GM18868 (cell line): Measurements from ENCODE around the gene HIBADH.
"Not testable (repeated sequence)": the region's sequence is repeated elsewhere in the genome, so short reads cannot be mapped to it uniquely, and the experiment has no call there.

ENCODE experiments used
- ATAC-seq: cut with Tn5 transposase; IDR thresholded peaks from one replicate; pipeline ENCODE4 v1.9.1; 2021; ENCODE audit warnings: mild to moderate bottlenecking, moderate library complexity; ENCODE audit not compliant: unreplicated experiment

HIBADH gene

DNA sequence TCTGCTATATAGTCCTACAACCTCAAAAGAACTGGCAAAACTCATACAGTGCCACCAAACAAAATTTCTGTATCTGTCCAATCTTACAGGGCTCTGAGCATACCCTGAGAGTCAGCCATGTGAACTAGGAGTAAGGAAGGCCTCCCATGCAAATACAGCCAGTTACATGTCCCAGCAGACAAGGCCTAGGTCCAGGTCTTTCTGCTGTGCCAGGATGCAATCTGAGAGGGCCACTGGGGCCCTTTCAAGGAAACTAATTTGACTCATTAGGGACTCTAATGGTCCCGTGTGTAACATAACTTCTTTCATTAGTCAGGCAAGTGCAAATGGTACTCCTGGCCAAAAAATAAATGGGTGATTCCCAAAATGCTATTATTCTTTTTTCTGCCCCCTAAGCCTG, 17.9 kb upstream of the HIBADH start:
- no peak for ATAC-seq

DNA sequence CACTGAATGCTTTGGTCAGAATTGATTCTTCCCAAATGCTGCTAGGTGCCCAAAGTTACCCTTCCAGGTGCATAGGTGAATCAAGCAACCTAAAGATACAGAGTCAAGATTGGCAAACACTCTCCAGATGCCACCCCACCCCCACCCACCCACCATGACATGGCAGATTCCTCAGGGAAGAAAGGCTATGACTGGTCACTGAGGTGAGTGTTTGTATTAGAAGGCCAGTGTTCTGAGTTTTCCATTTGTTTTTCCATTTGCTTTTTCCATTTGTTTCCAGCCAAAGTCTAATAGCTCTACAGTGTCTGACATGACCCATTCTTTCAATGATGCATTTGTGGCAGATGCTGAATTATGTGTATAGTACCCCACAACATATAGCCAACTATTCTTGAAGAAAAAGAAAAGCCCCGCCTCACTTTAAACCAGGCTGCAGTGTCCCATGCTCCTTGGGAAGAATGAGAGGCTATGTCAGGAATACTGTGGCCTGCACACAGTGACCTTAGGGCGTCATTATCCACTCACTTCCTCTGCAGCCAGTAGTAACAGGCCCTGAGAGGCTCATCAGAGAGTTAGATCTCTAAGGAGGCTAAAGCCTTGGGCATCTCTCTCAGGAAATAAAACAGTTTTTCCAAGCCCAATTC, 16.1 kb upstream of the HIBADH start:
- no peak for ATAC-seq

DNA sequence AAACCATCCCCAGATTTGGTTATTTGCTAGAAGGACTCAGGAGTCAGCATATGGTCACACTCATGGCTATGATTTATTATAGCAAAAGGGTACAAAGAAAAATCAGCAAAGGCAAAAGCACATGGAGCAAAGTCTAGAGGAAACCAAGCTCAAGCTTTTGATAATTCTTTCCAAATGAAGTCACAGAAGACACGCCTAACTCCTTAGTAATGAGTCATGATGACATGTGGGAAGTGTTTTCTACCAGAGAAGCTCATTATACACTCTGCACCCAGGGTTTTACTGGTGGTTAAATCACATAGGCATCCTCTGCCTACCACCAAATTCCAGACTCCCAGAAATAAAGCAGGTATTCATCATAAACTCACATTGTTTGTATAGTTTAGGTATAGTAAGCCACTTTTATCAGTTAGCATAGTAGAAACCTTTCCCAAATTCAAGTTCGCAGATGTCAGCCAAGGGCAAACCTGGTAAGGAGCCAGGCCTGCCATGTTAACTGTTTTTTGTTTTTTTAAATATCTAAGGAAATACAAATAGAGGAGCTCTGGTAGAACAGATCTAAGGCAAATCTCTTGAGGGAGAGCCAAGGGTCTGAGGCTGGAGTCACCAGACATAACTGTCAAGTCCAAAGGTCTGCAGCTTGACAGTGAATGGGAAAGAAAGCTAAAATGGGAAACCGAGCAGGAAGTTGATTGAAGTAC, 15.4 kb upstream of the HIBADH start:
- ATAC-seq: no peak

DNA sequence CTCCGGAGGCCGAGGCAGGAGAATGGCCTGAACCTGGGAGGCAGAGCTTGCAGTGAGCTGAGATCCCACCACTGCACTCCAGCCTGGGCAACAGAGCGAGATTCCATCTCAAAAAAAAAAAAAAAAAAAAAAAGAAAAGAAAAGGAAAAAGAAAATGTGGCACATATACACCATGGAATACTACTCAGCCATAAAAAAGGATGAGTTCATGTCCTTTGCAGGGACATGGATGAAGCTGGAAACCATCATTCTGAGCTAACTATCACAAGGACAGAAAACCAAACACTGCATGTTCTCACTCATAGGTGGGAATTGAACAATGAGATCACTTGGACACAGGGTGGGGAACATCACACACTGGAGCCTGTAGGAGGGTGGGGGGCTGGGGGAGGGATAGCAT, 11.4 kb upstream of the HIBADH start:
- ATAC-seq: not testable (repeated sequence)

DNA sequence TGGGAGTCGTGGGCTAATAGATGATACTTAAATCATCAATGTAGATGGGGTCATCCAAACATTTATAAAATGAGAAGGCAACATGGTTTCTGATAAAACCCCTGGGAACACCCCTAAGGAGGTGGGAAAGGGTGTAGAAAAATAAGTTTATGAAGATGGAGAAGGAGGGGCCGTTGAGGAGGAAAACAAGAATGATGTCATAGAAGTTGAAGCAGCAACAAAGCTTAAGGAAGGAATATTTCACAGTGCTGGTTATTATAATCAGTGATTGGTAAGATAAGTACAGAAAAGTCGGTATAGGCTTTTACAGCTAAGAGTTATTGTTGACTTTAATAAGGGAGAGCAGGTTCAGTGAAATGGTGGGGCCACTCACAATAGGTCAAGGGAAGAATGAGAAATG, 9.0 kb upstream of the HIBADH start:
- no peak for ATAC-seq

DNA sequence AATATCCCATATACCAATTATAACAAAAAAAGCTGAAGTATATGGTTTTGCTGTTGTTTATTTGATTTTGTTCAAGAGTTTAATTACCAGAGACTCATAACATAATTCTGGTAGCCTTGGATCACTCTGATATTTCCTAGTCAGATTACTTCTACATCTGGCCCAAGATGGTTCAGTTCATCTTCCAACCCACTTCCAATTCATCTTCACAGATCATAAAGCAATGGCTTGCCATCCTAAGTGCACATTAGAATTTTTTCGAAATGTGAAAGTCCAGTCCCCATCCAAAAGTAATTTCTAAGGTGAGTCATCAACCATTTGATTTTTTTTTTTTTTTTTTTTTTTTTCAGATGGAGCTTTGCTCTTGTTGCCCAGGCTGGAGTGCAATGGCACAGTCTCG, 8.0 kb upstream of the HIBADH start:
- ATAC-seq: no peak

DNA sequence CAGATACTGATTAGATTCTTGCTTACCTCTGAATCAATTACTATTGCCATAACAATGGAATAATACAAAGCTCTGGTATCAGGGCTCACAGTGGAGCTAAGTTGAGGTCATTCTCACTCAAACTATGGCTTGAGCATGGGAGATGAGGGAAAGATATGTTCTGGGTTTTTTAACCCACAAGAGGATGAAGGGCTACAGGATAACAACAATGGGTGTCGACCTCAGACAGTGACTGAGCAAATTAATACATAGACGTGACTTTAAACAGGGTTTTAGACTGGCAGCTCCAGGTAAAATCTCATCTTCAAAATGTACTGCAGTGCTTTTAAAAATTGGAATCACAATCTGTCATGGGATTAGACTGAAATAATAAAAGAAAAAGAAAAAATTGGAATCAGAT, 7.5 kb upstream of the HIBADH start:
- ATAC-seq: no peak

DNA sequence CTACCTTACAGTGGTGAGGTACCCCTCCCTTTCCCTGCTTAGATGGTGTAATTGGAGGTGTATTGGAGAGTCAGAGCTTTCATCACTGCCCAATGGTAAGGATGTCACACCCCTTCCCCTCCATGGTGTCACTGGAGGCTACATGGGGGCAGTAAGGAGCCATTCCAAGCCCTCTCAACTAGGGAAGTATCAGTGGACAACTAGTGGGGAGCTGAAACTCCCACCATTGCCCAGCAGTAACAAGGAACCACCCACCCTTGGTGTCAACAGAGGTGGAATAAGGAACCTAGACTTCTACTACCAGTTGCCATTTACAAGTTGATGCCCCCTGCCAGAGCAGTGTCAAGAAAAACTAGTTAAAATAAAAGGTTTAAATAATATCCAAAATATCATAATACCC, 2.8 kb upstream of the HIBADH start:
- no peak for ATAC-seq

DNA sequence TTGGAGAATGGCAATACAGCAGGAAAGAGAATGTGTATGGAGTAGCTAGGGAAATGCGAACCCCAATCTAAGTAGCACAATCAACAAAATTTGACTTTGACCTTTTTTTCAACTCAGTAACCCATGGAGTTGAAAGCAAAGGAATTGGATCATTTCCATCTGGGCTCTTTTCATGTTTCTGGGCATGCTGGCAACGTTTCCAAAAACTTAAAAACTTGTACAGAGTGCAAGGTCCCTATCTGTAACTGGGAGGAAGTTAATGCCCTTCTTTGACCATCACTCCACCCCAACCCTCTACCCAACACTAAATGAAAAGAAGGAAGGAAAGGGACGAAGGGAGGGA, 1.3 kb upstream of the HIBADH start:
- no peak for ATAC-seq

DNA sequence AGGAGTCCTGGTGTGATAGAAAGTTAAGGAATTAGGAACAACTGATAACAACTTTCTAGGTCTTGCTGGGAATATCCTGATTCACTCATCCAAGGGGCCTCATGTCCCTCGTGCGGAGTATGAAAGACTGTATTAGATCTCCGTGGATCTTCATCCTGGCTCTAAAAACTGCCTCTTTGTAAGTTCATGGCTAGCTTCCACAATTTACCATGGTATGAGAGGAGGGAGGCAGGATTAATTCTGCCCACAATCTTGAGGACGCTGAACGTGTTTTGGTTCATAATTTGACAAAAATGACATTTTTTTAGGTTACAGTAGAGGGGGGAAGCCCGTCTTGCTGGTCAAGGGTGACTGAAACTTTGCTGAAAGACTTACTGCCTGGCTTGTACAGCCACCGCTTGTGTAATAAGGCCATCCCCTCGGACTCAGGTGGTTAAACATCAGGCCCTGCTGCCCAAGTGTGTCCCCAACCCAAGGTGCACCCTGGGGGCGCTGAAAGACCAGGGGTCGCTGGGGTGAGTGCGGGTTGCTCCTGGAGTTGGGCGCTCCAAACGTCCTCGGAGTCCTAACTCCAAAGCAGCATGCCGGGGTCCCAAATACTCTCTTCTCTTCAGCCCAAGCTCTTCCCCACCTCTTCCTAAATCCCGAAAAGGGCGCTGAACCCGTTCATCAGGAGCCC, 733 bp downstream of the HIBADH start:
- no peak for ATAC-seq

DNA sequence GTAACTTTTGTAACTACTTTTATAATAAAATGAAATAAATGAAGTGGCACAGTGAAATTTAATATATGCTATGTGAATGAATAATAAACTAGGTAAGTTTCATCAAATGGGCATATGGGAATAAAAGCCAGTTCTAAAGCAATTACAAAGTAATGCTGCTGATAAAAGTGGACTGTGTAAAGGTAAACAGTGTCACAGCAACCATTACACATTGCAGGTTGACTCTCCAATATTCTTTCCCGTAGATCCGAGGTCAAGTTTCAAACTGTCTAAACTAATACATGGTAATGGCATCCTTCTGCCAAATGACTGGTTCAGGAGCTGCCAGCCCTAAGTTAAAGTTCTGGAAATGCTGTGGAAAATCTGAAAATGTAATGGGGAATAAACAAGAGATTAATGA, 6.0 kb downstream of the HIBADH start:
- no peak for ATAC-seq

DNA sequence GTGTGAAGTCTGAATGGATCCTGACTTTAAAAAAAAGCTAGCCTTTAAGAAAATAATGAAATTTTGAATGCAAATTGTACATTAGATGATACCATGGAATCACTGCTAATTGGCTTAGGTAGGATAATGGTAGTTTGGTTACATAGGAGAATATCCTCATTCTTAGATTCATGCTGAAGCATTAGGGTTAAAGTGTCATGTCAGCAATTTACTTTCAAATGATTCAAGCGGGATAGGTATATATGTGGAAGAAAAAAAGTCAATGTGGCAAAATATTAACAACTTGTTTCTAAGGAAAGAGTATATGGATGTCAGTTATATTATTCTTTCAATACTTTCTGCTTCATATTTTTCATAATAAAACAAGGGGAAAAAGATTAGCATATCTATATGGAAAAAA, 7.5 kb downstream of the HIBADH start:
- no peak for ATAC-seq

DNA sequence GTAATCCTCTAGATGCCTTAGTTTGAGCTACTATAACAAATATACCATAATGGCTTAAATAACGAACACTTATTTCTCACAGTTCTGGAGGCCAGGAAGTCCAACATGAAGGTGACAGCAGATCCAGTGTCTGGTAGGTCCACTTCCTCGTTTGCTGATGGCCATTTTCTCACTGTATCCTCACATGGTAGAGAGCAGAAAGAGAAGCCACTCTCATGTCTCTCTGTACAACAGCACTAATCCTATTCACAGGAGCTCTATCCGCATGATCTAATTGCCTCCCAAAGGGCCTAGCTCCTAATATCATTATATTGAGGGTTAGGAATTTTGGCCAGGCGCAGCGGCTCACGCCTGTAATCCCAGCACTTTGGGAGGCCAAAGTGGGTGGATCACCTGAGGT, 10.2 kb downstream of the HIBADH start:
- ATAC-seq: no peak

DNA sequence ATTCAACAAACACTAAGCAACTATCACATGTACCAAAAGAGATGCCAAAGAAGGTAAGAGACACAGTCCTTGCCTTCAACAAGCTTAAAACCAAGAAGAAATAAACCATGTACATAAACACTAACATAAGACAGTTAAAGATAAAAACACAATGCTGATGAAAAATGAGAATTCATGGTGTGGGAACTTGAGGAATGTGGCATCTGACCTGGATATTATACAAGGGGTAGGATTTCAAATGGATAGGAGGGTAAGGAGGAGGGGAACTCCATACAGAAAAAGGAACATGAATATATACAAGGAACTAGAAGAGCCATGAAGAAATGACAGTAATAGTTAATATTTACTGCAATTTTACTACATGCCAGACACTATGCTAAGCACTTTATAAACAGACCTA, 11.0 kb downstream of the HIBADH start:
- ATAC-seq: no peak

DNA sequence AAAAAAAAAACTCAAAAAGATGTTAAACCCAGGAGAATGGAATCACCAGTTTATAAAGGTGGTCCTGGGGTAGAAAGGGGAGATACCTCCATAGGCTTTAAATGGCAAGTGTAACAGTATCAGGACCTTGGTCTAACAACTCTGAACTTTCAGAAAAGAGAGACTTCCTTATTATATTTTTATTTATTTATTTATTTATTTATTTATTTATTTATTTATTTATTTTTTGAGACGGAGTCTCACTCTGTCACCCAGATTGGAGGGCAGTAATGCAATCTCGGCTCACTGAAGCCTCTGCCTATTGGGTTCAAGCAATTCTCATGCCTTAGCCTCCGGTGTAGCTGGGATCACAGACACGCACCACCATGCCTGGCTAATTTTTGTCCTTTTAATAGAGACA, 12.4 kb downstream of the HIBADH start:
- no peak for ATAC-seq

DNA sequence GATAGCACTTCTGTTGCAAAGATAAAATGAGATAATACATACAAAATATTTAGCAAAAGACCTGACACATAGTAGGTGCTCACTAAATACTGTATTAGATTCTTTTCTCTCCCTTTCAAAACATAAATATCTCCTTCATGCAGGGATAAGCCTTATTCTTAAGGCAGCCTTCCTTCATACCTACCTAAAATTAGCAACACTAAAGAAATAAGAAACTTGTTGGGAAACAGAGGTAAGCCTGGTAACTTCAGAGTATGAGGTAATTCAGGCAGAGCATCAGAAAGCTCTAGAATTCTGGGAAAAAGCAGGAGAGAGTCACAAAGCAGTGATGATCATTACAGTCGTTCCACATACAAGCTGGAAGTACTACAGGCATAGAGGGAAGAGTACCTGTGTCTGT, 15.2 kb downstream of the HIBADH start:
- ATAC-seq: no peak

DNA sequence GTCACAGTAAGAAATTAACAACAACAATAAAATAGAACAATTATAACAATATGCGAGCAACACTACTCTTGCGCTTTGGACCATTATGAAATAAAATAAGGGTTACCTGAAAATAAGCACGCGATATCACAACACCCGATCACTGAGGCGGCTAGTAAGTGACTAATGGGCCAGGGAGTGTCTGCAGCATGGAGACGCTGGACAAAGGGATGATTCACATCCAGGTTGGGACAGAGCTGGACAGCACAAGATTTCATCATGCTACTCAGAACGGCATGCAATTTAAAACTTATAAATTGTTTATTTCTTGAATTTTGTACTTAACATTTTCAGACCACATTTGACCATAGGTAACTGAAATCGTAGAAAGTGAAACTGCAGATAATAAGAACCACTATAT, 15.6 kb downstream of the HIBADH start:
- no peak for ATAC-seq

DNA sequence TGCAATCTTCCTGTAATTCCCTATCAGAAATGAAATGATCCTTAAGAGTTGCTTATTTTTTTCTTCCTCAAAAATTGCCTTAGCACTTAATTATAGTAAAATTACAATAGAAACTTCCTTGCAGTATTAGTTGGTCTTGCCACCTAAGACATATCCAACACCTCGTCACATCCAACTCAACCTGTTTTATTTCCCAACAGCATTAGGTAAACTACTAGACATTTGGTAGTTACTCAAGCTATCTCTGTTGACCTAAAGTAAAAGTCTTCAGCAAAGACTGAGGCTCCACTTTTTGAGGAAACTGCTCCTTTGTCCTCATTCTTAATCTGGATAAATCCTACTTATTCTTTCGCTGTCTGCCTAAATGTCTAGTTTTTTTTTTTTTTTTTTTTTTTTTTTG, 20.4 kb downstream of the HIBADH start:
- no peak for ATAC-seq

DNA sequence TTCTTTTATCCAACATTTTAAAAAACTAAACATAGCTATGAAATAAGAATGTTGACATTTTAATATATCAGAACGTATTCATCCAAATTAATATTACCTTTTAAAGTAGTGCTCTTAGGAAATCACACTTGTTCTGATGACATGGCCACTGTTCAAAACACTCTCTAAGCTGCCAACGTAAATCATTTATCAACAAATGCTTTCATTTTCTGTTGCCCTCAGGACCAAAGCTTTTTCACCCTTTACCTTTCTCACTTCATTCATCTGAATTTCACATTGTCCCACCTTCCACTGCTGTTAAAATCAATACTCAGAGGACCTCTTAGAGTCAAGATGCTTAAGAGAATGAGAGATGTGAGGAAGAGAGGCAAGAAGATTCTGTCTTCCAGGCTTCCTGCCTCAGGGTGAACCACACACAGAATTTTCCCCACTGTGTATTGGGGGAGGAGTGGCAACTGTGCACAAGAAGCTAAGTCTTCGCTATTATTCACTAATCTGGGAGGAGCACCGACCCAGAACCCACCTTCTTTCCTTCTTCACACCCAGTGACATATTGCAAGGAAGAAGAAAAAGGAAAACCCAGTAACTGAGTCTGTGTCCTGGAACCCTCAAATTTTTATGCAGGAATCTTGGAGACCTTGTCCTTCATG, 21.0 kb downstream of the HIBADH start:
- no peak for ATAC-seq

DNA sequence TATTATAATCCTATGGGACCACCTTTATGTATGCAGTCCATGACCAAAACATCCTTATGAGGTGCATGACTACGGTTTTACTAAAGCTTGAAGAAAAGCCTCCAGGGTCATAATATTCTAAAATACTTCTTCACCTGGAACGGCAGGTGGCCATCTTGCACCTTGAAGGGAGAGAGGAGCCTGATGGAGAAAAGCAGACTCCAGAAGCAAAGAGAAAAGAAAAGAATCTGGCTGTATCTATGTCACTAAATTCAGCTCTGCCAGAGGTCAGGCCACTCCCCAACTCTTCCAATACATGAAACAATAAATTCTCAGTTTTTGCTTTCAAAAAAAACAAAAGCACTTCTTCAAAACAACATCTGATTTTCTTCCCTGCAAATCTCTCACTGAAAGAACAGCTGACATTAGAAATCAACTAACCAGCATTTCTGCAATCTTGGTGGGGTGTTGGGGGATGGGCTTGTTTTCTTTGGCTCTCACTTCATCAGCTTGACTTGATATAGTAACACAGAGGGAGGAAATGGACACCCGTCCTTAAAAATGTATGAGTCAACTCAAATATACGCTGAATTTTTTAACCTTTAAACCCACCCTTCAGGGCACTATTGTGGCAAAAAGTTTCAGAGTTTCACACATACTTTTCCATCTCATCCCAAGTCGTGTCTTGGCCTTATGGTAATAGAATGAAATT, 21.7 kb downstream of the HIBADH start:
- no peak for ATAC-seq

DNA sequence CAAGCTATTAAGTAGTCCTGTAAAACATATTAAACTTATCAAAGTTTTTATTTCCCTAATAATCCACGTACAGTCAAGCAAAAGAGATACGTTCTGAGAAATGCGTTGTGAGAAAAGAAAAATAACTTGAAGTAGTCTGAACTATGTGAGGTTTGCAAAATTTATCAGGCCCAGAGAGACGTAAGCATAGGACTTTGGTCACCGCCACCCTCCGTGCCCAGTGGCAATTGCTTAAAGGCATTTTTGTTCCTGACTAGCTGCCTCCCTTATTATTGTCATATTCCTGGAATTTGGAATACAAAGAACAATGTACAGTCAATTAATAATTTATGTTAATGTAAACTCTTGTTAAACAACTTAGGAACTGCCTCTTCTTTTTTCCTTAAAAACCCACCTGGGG, 22.8 kb downstream of the HIBADH start:
- no peak for ATAC-seq
